HG02852 (cell line): ENCODE measurements around the gene ZBTB8B.

Source experiments
- ATAC-seq: cut with Tn5 transposase; IDR thresholded peaks from one replicate; pipeline ENCODE4 v1.9.1; 2021; ENCODE audit warnings: mild to moderate bottlenecking, moderate library complexity; ENCODE audit not compliant: unreplicated experiment

The ZBTB8B gene

DNA sequence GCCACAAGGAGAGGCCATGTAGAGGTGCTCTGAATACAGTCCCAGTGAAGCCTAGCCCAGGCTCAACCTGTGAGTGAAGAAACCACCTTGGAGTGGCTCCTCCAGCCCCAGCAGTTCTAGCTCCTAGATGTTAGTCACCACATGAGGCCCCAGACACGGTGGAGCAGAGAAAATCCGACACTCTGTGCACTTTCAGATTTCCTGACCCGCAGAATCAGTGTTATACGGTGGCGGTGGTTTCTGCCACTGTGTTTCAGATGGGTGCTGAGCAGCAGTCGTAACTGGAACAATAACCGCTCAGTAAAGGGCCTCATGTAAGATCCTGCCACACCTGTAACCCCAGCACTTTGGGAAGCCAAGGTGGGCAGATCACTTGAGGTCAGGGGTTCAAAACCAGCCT lies 38.3 kb downstream of the ZBTB8B start:
- ATAC-seq, result no peak

GRCh38 chr1:32507021-32507420 lies 42.1 kb downstream of the ZBTB8B start:
- ATAC-seq, result no peak

DNA sequence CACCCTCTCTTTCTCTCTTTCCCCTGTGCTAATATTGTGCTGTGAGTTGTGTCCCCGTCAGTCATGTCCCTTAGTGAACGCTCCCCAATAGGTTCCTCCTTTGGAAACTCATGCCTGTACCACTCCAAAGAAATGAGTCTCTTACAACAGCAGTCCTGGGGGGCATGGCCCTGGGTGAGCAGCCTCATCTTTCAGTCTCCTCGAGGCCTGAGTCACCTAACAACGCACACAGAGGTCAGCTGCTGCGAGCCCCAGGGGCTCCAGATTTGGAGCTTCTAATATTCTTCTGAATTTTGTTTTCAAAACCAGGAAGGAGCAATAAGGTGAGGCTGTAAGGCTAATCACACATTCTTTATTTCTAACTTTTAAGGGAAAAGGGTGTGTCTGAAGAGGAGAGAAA lies 43.9 kb downstream of the ZBTB8B start:
- no peak for ATAC-seq

DNA sequence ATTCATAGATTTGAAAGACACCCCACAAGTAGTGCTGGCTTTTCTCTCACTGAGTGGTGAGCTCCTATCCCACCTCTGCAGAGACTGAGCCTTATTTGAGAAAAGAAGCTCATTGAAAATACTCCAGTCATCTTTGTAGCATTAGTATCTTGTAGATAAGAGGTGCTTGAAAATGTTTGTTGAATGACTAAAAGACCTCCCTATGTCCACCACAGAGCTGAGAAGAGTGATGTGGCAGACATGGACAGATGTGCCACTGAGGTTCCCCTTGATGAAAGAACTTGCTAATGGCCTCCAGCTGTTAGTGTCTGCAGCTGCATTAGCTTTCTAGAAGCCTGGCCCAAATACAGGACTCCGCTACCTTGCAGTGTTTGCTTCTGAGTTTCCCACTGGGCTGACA lies 45.1 kb downstream of the ZBTB8B start:
- no peak for ATAC-seq
